ENCODE measurements around the gene CCNI. TPM values are rescaled to one million over a fixed set of nuclear protein-coding genes. Genes with fewer than 3 reads are reported as not detected.

CCNI gene
- total RNA-seq, 1 donor from 2014 or later, result 206 TPM

- Histone ChIP-seq H3K36me3 (no peaks in the 10 kb centered on the region), H3K9me3 (no peaks in the 10 kb centered on the region), H3K27ac (peak overlapping the region; percentile 100), H3K27me3 (no peaks in the 10 kb centered on the region), H3K4me3 (peak overlapping the region; percentile 88 to 98), H3K4me1 (peaks cover 38% of the 10 kb centered on the region)
- intact Hi-C loops (cut with DNase I), result loop anchor here (2.0 kb wide), 1 partner anchor 80 kb away; the partner anchor contains the start of gene CCNG2
- TF ChIP-seq POLR2A (IDR thresholded peaks at IDR 0.05) (no peak), CTCF (IDR thresholded peaks at IDR 0.05) (no peak), POLR2AphosphoS5 (IDR thresholded peaks at IDR 0.05; ENCODE audit: insufficient read depth in 1 of 2, low read depth in 1 of 2) (no peak)
- no peak for DNase-seq (ENCODE audit: extremely low spot score in 2 of 2)
Observed at GRCh38 chr4:77076889-77077635, 1.3 kb upstream of the CCNI start.

GRCh38 chr4:77074981-77075855, 571 bp downstream of the CCNI start:
- no peak for DNase-seq (ENCODE audit: extremely low spot score in 2 of 2)
- Histone ChIP-seq H3K27ac (peak overlapping the region; percentile 100), H3K27me3 (no peaks in the 10 kb centered on the region), H3K36me3 (no peaks in the 10 kb centered on the region), H3K4me3 (peak overlapping the region; percentile 88 to 98), H3K9me3 (no peaks in the 10 kb centered on the region), H3K4me1 (peaks cover 53% of the 10 kb centered on the region)
- intact Hi-C loops (cut with DNase I), result no loop called here
- TF ChIP-seq CTCF (IDR thresholded peaks at IDR 0.05) (no peak), POLR2AphosphoS5 (IDR thresholded peaks at IDR 0.05; ENCODE audit: insufficient read depth in 1 of 2, low read depth in 1 of 2) (no peak), POLR2A (IDR thresholded peaks at IDR 0.05) (peak in 1 of 2 donors; percentile 12)

GRCh38 chr4:77074381-77074831, 1.4 kb downstream of the CCNI start:
- H3K4me1 ChIP-seq, result peaks cover 53% of the 10 kb centered on the region
- H3K27ac ChIP-seq, result peak overlapping the region; percentile 100
- intact Hi-C loops (cut with DNase I), result no loop called here
- DNase-seq (ENCODE audit: extremely low spot score in 2 of 2), result no peak
- no peaks in the 10 kb centered on the region for H3K9me3 ChIP-seq
- peak overlapping the region; percentile 88 to 98 for H3K4me3 ChIP-seq
- TF ChIP-seq POLR2A (IDR thresholded peaks at IDR 0.05) (no peak), POLR2AphosphoS5 (IDR thresholded peaks at IDR 0.05; ENCODE audit: insufficient read depth in 1 of 2, low read depth in 1 of 2) (no peak), CTCF (IDR thresholded peaks at IDR 0.05) (no peak)
- no peaks in the 10 kb centered on the region for H3K36me3 ChIP-seq
- no peaks in the 10 kb centered on the region for H3K27me3 ChIP-seq

GRCh38 chr4:77073981-77074380, 1.8 kb downstream of the CCNI start:
- Histone ChIP-seq H3K9me3 (no peaks in the 10 kb centered on the region), H3K27me3 (no peaks in the 10 kb centered on the region), H3K36me3 (no peaks in the 10 kb centered on the region), H3K4me3 (peak overlapping the region; percentile 88 to 98), H3K4me1 (peaks cover 56% of the 10 kb centered on the region), H3K27ac (peak overlapping the region; percentile 100)
- intact Hi-C loops (cut with DNase I), result no loop called here
- DNase-seq (ENCODE audit: extremely low spot score in 2 of 2), result no peak
- TF ChIP-seq POLR2AphosphoS5 (IDR thresholded peaks at IDR 0.05; ENCODE audit: insufficient read depth in 1 of 2, low read depth in 1 of 2), result no peak
- no peak for TF ChIP-seq CTCF (IDR thresholded peaks at IDR 0.05)
